Stimulated activated CD4-positive, alpha-beta T cell treated with anti-CD3 and anti-CD28 coated beads, Interleukin-15, amount 100 ng/mL, for 48 hours (primary cell): ENCODE results near the gene PTPRO.
"Not testable (repeated sequence)": the region's sequence is repeated elsewhere in the genome, so short reads cannot be mapped to it uniquely, and the experiment has no call there.

ENCODE experiments used
- DNase-seq, 2 donors: peaks; one replicate each; pipeline ENCODE4 v3.0.0-alpha.2; 2020; ENCODE audit warnings: low read depth in 2 of 2

Gene PTPRO

GRCh38 chr12:15602051-15602672, 279.9 kb downstream of the PTPRO start:
- no peak for DNase-seq

DNA sequence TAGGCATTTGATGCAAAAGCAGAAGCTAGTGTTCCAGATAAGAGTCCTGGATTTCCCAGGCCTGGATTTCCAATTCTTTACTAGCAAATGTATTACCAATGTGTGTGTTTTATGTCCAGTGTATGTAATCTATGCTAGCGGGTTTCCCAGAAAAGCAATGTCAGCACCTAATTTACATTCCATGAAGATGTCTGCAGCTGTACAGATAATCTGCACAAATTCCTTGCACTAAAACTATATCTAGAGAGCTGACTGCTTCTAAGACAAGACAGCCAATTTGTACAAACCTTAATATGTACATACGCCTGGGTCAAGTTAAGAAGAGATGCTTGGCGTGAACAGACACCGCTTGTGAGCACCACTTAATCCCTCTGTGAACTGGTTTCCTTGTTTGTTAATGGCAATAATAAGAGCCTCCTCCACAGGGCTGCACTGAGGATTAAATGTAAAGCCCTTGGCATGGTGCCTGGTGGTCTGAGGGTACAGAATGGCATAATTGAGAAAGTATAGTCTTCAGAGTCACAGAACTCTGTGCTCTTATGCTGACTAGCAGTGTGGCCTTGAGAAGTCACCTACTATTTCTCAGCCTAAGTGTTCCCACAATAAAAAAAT, 281.3 kb downstream of the PTPRO start:
- DNase-seq: no peak

- no peak for DNase-seq
Measured at GRCh38 chr12:15605881-15606590, 283.7 kb downstream of the PTPRO start.

DNA sequence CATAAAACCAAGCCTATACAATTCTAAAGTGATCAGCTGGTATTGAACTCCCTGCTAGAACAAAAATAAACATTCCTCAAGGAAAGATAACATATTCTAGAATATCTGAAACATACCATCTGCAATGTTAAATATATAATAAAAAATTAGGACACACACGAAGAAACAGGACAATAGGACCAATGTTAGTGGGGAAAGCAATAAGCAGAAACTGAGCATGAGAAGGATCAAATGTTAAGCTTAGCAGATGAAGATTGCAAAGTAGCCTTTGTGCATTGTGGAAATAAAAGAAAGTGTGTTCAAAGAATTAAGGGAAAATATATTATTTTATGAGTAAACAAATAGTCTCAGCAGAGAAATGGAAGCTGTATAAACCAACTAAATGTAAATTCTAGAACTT, 286.1 kb downstream of the PTPRO start:
- no peak for DNase-seq

DNA sequence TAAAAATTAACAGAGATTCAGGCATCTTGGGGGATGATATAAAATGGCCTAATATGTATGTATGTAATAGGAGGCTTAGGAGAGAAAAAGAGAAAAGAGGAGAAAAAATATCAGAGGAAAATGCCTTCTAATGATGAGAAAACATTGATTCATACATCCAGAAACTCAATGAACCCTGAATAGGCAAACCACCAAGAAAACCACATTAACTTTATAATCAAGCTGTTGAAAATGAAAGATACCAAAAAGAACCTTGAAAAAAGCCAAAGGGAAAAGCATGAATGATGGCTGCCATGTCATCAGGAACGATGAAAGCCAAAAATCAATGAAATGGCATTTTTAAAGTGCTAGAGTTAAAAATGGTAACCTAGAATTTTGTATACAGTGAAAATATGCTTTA, 286.6 kb downstream of the PTPRO start:
- DNase-seq: no peak

GRCh38 chr12:15613981-15614380, 291.7 kb downstream of the PTPRO start:
- no peak for DNase-seq

DNA sequence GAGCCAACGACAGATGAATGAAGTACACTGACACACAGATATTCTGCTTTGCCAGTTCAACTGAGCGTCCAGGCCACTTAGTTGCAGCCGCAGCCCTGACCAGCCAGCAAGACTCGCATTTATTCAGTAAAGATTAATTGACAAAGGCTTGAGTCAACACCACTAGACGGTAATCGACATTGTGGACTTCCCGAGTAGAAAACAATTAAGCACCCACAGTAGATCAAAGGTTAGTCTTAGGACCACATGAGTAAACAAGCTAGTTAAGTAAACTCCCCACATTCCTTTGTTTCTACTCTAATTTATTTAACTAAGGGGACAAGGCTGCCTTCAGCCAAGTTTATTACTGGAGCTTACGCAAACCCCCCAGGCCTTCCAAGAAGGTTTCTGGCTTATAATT, 294.2 kb downstream of the PTPRO start:
- not testable (repeated sequence) for DNase-seq

- no peak for DNase-seq
Measured at GRCh38 chr12:15620741-15621539, 298.6 kb downstream of the PTPRO start.

GRCh38 chr12:15625075-15625474, 302.8 kb downstream of the PTPRO start:
- DNase-seq: no peak

- no peak for DNase-seq
Measured at GRCh38 chr12:15627995-15628945, 306.0 kb downstream of the PTPRO start.

DNA sequence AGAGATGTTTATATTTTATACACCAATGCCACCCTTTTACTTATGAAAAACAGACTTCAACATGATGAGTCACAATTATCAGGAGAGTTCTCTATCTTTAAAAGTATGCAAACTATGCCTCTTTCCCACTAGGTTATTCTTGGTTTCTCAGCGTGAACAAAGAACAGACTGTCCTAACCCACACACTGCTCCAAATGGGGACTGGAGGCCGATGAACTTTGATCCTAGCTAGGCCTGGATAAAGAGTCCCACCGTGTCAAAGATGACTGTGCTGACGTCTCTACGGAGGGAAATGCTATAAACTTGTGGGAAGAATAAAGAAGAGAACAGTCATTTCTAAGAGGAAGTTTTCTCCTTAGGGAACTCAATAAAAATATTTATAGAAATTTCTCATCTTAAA, 306.8 kb downstream of the PTPRO start:
- no peak for DNase-seq

DNA sequence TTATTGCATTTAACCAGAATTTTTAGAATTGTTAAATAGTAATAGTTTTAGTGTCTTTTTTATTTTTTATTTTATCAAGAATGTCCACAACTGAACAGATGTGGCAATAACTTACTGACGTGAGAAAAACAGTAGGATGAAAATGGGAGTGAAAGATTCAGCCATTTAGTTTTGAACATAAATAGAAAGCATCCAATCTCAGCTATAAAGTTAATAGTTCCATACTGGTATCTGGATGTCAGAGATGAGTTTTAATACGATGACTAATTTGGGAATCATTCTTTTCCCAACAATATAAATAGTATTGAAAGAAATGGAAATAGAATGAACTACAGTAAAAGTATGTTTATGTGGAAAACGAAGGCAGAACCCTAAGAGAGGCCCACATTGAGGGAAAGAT, 307.5 kb downstream of the PTPRO start:
- DNase-seq: no peak

DNA sequence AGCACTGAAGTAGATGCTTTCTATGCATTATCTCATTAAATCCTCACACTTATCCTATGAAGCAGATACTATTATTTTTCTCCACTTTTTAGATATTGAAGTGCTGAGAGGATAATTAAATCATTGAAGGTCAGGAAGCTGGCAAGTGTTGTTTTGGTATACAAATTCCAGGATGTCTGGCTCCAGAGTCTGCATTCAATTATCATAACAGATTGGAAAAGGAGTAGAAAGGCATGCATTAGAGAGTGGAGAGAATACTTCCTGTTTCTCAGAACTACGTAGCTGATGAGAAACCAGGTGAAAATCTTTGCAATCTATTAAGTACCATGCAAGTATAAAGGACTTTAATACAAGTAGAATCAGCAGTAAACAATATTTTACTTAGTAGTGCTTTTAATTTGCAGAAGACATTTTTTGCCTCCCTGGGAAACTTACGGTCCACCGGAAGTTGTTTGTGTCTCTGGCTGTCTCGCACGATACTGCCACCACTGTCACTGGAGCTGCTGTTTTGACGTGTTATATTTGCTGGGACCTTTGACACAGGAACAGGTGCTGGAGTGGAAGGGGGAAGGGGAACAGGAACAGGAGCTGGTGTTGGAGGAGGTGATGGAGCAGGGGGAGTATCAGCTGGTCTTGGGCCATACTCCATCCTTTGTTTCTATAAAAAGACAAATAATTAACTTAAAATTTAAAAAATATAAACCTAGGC, 308.9 kb downstream of the PTPRO start:
- DNase-seq: no peak

- no peak for DNase-seq
Measured at GRCh38 chr12:15632708-15633107, 310.4 kb downstream of the PTPRO start.

DNA sequence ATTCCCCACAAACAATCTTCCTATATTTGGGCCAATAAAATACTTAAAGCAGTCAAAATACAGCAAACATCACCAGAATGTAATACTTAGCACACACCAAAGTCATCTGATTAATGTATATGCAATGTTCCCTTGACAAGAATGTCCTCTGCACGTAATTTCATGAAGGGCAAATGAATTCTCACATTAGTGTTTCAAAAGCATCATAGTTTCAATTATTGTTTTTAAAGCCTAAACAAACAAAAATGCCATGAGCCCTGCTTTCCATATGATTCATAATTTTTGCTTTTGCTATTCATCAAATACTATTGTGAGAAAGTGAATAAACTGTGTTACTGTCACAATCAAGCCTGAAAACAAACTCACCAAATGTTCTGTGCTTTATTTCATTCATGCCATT, 310.9 kb downstream of the PTPRO start:
- no peak for DNase-seq

- DNase-seq: no peak
Measured at GRCh38 chr12:15634010-15634683, 311.8 kb downstream of the PTPRO start.

DNA sequence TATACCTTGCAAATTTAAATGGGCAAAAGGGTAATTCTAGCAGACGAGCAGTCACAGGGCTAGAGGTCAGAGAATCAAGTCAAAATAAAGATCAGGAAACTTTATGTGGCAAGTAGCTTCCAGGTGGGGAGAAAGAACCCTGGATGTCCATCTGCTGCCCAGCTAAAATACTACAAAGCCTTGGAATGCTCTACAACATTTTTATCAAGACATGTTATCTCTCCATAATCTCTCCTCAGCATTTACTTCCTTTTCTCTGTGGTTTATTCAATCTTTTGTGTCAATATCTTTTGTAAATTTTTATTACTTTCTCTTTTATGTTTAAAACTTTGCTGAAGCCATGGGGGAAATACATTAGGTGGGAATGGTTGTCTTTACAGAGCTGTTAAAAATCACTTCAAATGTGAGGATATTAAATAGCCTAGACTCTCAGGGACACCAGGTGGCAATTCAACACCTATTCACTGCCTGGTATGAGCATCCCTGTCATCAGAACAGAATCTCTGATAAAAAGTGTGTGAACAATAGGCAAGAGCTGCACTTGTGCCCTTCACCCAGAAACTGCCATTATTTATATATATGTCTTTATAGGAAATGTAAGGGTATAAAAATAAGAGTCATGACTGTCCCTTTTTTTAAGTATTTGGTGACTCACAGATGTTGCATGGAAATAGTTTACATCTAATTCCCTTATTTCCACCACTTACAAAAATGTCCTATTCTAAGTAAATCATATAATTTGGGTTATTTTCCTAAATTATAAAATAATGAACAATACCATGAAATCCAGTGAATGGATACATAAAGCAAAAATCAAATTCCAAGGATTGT, 314.0 kb downstream of the PTPRO start:
- DNase-seq: no peak

- DNase-seq: no peak
Measured at GRCh38 chr12:15638231-15638630, 315.9 kb downstream of the PTPRO start.

DNA sequence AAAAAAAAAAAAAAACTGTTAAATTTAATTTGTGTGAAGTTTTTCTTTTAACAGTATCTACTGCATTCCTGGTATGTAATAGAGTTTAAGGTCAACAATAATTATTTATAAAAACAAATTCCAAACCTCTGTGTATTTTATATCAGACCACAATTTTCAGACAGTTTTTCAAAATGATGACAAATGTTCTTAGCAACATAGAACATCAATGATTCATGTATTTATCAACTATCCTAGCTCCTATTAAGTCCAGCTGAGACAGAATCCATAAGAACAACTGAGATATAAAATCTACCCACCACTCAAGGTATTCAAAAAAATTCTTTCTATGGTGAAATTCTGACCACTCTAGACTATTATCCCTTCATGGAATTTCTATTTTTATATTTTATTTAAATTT, 322.4 kb downstream of the PTPRO start:
- DNase-seq: no peak
